ENCODE measurements around the gene ZBTB7C.

ZBTB7C gene

GRCh38 chr18:48166336-48166875, 242.8 kb downstream of the ZBTB7C start:
- DNase-seq (ENCODE audit: low read depth, low spot score), result no peak

- DNase-seq (ENCODE audit: low read depth, low spot score), result no peak
These were observed 243.9 kb downstream of the ZBTB7C start for GRCh38 chr18:48165111-48165866.

GRCh38 chr18:48164701-48165100, 244.5 kb downstream of the ZBTB7C start:
- no peak for DNase-seq (ENCODE audit: low read depth, low spot score)

- no peak for DNase-seq (ENCODE audit: low read depth, low spot score)
These were observed 245.1 kb downstream of the ZBTB7C start for GRCh38 chr18:48164116-48164515.

GRCh38 chr18:48163738-48164115, 245.5 kb downstream of the ZBTB7C start:
- no peak for DNase-seq (ENCODE audit: low read depth, low spot score)

GRCh38 chr18:48162956-48163737, 246.0 kb downstream of the ZBTB7C start:
- no peak for DNase-seq (ENCODE audit: low read depth, low spot score)

GRCh38 chr18:48161911-48162698, 247.1 kb downstream of the ZBTB7C start:
- DNase-seq (ENCODE audit: low read depth, low spot score), result no peak

GRCh38 chr18:48161191-48161910, 247.8 kb downstream of the ZBTB7C start:
- DNase-seq (ENCODE audit: low read depth, low spot score), result no peak

- no peak for DNase-seq (ENCODE audit: low read depth, low spot score)
These were observed 248.6 kb downstream of the ZBTB7C start for GRCh38 chr18:48160622-48161021.

GRCh38 chr18:48159816-48160215, 249.4 kb downstream of the ZBTB7C start:
- DNase-seq (ENCODE audit: low read depth, low spot score), result no peak

GRCh38 chr18:48158721-48159120, 250.5 kb downstream of the ZBTB7C start:
- DNase-seq (ENCODE audit: low read depth, low spot score), result no peak

- DNase-seq (ENCODE audit: low read depth, low spot score), result no peak
These were observed 251.2 kb downstream of the ZBTB7C start for GRCh38 chr18:48157956-48158355.

GRCh38 chr18:48155856-48156255, 253.3 kb downstream of the ZBTB7C start:
- no peak for DNase-seq (ENCODE audit: low read depth, low spot score)

- DNase-seq (ENCODE audit: low read depth, low spot score), result no peak
These were observed 254.4 kb downstream of the ZBTB7C start for GRCh38 chr18:48154828-48155227.

GRCh38 chr18:48153613-48154481, 255.3 kb downstream of the ZBTB7C start:
- DNase-seq (ENCODE audit: low read depth, low spot score), result no peak

- DNase-seq (ENCODE audit: low read depth, low spot score), result no peak
These were observed 256.6 kb downstream of the ZBTB7C start for GRCh38 chr18:48152549-48152948.

- no peak for DNase-seq (ENCODE audit: low read depth, low spot score)
These were observed 257.6 kb downstream of the ZBTB7C start for GRCh38 chr18:48151421-48152065.

GRCh38 chr18:48149020-48149685, 260.0 kb downstream of the ZBTB7C start:
- no peak for DNase-seq (ENCODE audit: low read depth, low spot score)

GRCh38 chr18:48142994-48143393, 266.2 kb downstream of the ZBTB7C start:
- no peak for DNase-seq (ENCODE audit: low read depth, low spot score)

All from brain pericyte (primary cell).